ENCODE results near the gene DDX31.

Gene DDX31

DNA sequence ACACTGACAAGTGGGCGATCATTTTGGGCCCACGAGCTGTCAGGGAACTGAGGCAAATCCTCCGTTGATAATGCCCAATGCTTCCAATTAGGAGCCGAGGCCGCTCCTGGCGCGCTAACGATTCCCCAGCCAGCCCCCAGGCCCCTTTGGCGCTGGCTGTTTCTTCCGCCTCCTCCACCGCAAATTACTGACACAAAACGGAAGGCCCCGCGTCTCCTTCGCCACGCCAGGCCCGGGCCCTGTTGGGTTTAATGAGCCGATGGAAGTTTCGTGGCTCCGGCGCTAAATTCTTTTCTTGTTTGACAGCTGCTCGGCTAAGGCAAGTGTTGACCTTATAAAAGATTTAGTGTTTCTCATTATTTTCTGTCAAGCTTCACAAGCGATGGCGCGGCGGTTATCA is 113.1 kb downstream of the DDX31 start:
- 93% methylated on average over 26 of the region's 26 CpGs for WGBS
- Histone ChIP-seq H3K4me3 (ENCODE audit: low read length) (no peak overlapping the region), H3K9ac (ENCODE audit: low read depth, low read length) (no peak overlapping the region), H3K36me3 (ENCODE audit: insufficient read depth, low read length) (no peaks in the 10 kb centered on the region), H3K27me3 (ENCODE audit: insufficient read depth, low read length) (no peaks in the 10 kb centered on the region), H3K4me1 (ENCODE audit: insufficient read depth, low read length) (peaks cover 6% of the 10 kb centered on the region; the same call in 1 of the 2 replicates), H3K9me3 (ENCODE audit: insufficient read depth, low read depth, low read length) (peaks cover 5% of the 10 kb centered on the region; the same call in 1 of the 2 replicates), H3K27ac (ENCODE audit: low read depth, low read length) (no peak overlapping the region)

DNA sequence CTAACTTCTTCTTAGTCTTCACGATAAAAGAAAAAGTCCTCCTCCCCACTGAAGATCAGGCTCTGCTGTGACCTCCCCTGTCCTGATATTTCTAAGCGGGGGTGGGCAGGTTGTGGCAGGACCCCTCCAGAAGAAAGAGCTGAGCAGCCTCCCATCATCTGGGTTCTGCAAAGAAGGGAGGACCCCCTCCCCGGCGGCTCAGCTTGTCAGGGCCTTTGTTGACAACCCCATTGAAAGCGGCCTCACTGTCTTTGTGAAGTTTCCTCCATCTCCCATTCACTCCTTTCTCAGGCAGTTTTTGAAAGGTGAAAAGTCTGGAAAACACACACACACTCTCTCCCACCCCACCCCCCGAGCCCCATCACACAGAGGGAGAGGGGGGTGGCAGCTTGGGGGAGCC is 113.5 kb downstream of the DDX31 start:
- Histone ChIP-seq H3K4me3 (ENCODE audit: low read length) (no peak overlapping the region), H3K27me3 (ENCODE audit: insufficient read depth, low read length) (no peaks in the 10 kb centered on the region), H3K9ac (ENCODE audit: low read depth, low read length) (no peak overlapping the region), H3K27ac (ENCODE audit: low read depth, low read length) (no peak overlapping the region), H3K36me3 (ENCODE audit: insufficient read depth, low read length) (no peaks in the 10 kb centered on the region), H3K4me1 (ENCODE audit: insufficient read depth, low read length) (peaks cover 6% of the 10 kb centered on the region; the same call in 1 of the 2 replicates), H3K9me3 (ENCODE audit: insufficient read depth, low read depth, low read length) (peaks cover 5% of the 10 kb centered on the region; the same call in 1 of the 2 replicates)
- 66% methylated on average over 6 of the region's 6 CpGs for WGBS

DNA sequence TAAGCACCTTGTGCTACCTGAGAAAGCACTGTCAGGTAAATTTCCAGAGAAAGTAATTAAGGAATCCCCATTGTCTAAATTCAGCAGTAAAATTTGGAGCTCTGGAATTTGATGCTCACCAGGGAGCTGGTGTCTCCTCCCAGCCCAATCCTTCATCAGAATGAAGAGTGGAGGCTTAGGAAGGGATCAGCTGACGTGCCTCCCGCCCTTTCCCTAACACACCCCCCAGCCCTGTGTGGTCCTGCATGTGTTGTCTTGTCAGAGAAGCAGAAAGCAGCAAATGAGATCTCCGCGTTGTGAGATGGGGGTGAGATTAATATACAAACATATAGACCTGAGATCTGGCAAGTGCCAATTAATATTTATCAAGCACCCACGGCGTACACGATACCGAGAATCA is 114.3 kb downstream of the DDX31 start:
- no peak overlapping the region for H3K4me3 ChIP-seq (ENCODE audit: low read length)
- WGBS, result 83% methylated on average over 4 of the region's 8 CpGs
- H3K9ac ChIP-seq (ENCODE audit: low read depth, low read length), result no peak overlapping the region
- H3K27me3 ChIP-seq (ENCODE audit: insufficient read depth, low read length), result no peaks in the 10 kb centered on the region
- peaks cover 6% of the 10 kb centered on the region; the same call in 1 of the 2 replicates for H3K4me1 ChIP-seq (ENCODE audit: insufficient read depth, low read length)
- no peak overlapping the region for H3K27ac ChIP-seq (ENCODE audit: low read depth, low read length)
- H3K9me3 ChIP-seq (ENCODE audit: insufficient read depth, low read depth, low read length), result peaks cover 5% of the 10 kb centered on the region; the same call in 1 of the 2 replicates
- H3K36me3 ChIP-seq (ENCODE audit: insufficient read depth, low read length), result no peaks in the 10 kb centered on the region

DNA sequence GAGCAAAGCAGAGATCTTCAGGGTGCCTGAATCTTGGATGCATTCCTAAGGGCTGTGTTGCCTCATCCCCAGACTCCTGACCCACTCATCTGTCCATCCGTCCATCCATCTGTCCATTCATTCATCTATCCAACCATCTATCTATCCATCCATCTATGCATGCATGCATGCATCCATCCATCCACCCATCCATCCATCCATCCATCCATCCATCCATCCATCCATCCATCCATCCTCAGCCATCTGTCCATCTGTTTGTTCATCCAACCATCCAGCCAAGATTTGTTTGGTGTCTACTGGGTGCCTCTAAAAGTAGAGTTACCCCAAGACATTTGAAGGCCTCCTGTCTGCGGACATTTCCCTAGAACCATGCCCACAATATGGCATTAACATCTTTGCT is 115.0 kb downstream of the DDX31 start:
- H3K36me3 ChIP-seq (ENCODE audit: insufficient read depth, low read length), result no peaks in the 10 kb centered on the region
- no peak overlapping the region for H3K9ac ChIP-seq (ENCODE audit: low read depth, low read length)
- peaks cover 6% of the 10 kb centered on the region; the same call in 1 of the 2 replicates for H3K4me1 ChIP-seq (ENCODE audit: insufficient read depth, low read length)
- no peaks in the 10 kb centered on the region for H3K27me3 ChIP-seq (ENCODE audit: insufficient read depth, low read length)
- H3K27ac ChIP-seq (ENCODE audit: low read depth, low read length), result no peak overlapping the region
- 97% methylated on average over 2 of the region's 2 CpGs for WGBS
- H3K9me3 ChIP-seq (ENCODE audit: insufficient read depth, low read depth, low read length), result peaks cover 2% of the 10 kb centered on the region; the same call in 1 of the 2 replicates
- H3K4me3 ChIP-seq (ENCODE audit: low read length), result no peak overlapping the region

DNA sequence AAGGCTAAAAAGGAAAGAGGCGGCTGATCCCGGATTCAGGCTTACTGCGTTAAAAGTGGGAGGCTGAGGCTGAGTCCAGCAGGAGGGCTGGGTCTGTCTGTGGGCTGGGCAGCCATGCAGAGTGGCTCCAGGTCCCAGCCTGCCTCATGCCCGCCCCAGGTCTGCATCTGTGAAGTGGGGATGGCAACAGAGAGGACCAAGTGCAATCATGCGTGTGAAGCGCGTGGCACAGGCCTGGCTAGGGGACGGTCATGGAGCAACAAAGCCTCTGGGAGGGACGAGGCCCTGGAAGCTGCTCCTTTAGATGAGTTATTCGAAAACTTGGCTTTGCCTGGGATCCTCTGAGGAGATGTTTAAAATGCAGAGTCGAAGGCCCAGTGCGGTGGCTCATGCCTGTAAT is 117.7 kb downstream of the DDX31 start:
- peaks cover 6% of the 10 kb centered on the region; the same call in 1 of the 2 replicates for H3K4me1 ChIP-seq (ENCODE audit: insufficient read depth, low read length)
- H3K27ac ChIP-seq (ENCODE audit: low read depth, low read length), result no peak overlapping the region
- H3K36me3 ChIP-seq (ENCODE audit: insufficient read depth, low read length), result no peaks in the 10 kb centered on the region
- no peaks in the 10 kb centered on the region for H3K27me3 ChIP-seq (ENCODE audit: insufficient read depth, low read length)
- 92% methylated on average over 12 of the region's 12 CpGs for WGBS
- H3K4me3 ChIP-seq (ENCODE audit: low read length), result no peak overlapping the region
- H3K9ac ChIP-seq (ENCODE audit: low read depth, low read length), result no peak overlapping the region
- no peaks in the 10 kb centered on the region for H3K9me3 ChIP-seq (ENCODE audit: insufficient read depth, low read depth, low read length)

DNA sequence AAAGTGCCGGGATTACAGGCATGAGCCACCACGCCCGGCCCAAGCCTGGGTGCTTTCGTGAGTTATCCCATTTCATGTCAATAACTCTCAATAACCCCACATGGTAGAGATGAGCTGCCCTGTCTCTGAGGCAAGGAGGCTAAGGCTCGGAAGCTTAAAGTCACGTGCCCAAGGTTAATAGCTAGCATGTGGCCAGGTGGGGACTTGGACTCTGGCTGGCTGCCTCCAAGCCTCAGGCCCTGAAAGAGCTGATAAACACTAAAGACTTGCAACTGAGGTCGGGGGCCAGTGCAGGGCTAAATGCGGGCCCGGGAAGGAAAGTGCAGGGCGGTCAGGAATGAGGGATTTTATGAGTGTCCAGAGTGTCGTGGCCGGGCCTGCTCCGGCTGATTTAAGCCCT is 118.2 kb downstream of the DDX31 start:
- H3K4me1 ChIP-seq (ENCODE audit: insufficient read depth, low read length), result peaks cover 6% of the 10 kb centered on the region; the same call in 1 of the 2 replicates
- H3K27me3 ChIP-seq (ENCODE audit: insufficient read depth, low read length), result no peaks in the 10 kb centered on the region
- H3K9ac ChIP-seq (ENCODE audit: low read depth, low read length), result no peak overlapping the region
- no peaks in the 10 kb centered on the region for H3K36me3 ChIP-seq (ENCODE audit: insufficient read depth, low read length)
- H3K27ac ChIP-seq (ENCODE audit: low read depth, low read length), result no peak overlapping the region
- H3K4me3 ChIP-seq (ENCODE audit: low read length), result no peak overlapping the region
- WGBS, result 90% methylated on average over 13 of the region's 13 CpGs
- no peaks in the 10 kb centered on the region for H3K9me3 ChIP-seq (ENCODE audit: insufficient read depth, low read depth, low read length)

DNA sequence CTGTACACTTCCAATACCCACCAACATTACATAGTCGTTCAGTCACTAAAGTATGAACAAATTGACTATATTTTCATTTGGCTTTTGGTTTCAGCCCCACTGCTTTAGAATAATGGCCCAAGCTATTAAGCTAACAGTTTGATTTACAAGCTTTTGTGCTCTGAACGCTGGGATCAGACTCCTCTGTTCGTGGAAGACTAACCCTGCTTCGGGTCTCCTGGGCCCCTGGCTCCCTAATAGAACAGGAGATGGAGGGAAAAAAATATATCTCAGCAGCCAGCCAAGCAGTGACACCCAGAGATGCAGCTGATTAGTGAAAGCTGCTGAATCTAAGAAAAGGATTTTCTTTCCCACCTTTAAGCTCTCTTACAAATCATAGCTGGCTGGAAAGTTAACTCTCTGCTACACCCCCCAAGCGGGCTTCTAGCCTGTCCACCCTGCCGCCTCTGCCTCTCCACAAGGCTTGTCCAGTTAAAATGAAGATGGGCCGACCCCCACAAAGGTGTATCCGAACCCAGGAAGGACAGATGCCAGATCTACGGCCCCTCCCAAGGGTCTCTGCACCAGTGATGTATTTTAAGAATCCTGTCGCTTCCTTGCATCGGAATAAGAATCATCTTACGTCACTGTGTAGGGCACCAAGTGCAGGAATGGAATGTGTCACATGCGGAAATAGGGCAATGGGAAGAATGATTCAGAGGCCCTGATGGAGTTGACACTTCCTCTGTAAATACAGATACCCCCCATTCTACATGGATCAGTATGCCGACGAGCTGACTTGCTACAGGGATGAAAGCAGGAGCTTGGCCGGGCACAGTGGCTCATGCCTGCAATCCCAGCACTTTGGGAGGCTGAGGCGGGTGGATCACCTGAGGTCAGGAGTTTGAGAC is 120.8 kb downstream of the DDX31 start:
- H3K27me3 ChIP-seq (ENCODE audit: insufficient read depth, low read length), result no peaks in the 10 kb centered on the region
- no peaks in the 10 kb centered on the region for H3K36me3 ChIP-seq (ENCODE audit: insufficient read depth, low read length)
- no peak overlapping the region for H3K27ac ChIP-seq (ENCODE audit: low read depth, low read length)
- WGBS, result 80% methylated on average over 17 of the region's 17 CpGs
- H3K4me3 ChIP-seq (ENCODE audit: low read length), result no peak overlapping the region
- no peak overlapping the region for H3K9ac ChIP-seq (ENCODE audit: low read depth, low read length)
- H3K4me1 ChIP-seq (ENCODE audit: insufficient read depth, low read length), result peaks cover under 1% of the 10 kb centered on the region; the same call in 1 of the 2 replicates
- no peaks in the 10 kb centered on the region for H3K9me3 ChIP-seq (ENCODE audit: insufficient read depth, low read depth, low read length)

DNA sequence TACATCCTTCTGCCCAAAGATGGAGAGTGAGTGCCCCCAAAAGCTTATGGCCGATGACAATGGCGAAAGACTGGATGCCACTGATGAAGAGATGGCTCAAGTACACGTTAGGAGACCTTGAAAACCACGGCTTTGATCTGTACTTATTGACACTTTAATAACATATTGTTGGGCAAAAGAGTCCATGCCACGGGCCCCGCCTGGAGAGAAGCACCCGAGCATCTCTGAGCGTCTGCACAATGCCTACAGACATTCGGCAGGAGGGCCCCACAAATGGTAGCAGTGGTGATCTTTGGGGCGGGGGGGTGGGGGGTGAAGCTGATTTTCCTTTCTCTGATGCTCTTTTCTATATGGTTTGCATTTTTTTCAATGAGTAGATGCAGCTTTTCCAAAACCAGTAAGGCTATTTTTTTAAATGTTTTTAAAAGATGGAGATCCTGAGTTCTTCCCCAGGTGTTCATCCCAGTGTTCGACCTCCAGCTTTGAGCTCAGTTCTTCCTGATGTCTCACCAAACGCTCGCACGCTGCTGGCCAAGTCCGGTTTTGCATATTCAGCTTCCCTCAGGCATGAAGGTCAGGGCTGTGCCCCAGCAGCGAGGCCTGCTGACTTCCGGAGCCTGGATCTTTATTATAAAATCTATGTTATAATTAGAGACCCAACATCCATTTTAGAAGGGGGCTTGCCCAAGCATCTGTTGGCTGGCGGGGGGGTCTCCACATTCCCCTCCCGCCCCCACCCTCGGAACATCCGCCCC is 121.6 kb downstream of the DDX31 start:
- H3K4me3 ChIP-seq (ENCODE audit: low read length), result no peak overlapping the region
- 79% methylated on average over 18 of the region's 21 CpGs for WGBS
- no peaks in the 10 kb centered on the region for H3K36me3 ChIP-seq (ENCODE audit: insufficient read depth, low read length)
- H3K4me1 ChIP-seq (ENCODE audit: insufficient read depth, low read length), result peaks cover 7% of the 10 kb centered on the region; the same call in 1 of the 2 replicates
- no peaks in the 10 kb centered on the region for H3K27me3 ChIP-seq (ENCODE audit: insufficient read depth, low read length)
- H3K27ac ChIP-seq (ENCODE audit: low read depth, low read length), result no peak overlapping the region
- H3K9me3 ChIP-seq (ENCODE audit: insufficient read depth, low read depth, low read length), result no peaks in the 10 kb centered on the region
- no peak overlapping the region for H3K9ac ChIP-seq (ENCODE audit: low read depth, low read length)

DNA sequence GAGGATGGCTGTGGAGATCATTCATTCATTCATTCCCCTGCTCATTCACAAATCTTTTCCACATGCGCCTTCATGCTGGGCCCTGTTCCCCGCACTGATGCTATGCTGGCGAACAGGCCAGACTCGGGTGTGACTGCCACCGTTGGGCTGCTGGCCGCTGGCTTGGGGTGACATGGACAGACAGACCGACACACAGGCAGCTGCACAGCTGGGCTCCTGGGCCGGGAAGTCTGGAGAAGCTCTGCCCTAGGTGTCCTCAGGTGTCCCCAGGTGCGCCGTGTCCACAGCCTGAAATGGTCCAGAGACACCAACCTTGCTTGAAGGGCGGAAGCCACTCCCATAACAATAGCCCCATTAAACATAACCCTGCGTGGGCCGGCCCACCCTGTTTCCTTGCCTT is 122.3 kb downstream of the DDX31 start:
- H3K27me3 ChIP-seq (ENCODE audit: insufficient read depth, low read length), result no peaks in the 10 kb centered on the region
- H3K27ac ChIP-seq (ENCODE audit: low read depth, low read length), result no peak overlapping the region
- peaks cover 7% of the 10 kb centered on the region; the same call in 1 of the 2 replicates for H3K4me1 ChIP-seq (ENCODE audit: insufficient read depth, low read length)
- 93% methylated on average over 13 of the region's 13 CpGs for WGBS
- no peak overlapping the region for H3K4me3 ChIP-seq (ENCODE audit: low read length)
- H3K36me3 ChIP-seq (ENCODE audit: insufficient read depth, low read length), result no peaks in the 10 kb centered on the region
- H3K9ac ChIP-seq (ENCODE audit: low read depth, low read length), result no peak overlapping the region
- no peaks in the 10 kb centered on the region for H3K9me3 ChIP-seq (ENCODE audit: insufficient read depth, low read depth, low read length)

DNA sequence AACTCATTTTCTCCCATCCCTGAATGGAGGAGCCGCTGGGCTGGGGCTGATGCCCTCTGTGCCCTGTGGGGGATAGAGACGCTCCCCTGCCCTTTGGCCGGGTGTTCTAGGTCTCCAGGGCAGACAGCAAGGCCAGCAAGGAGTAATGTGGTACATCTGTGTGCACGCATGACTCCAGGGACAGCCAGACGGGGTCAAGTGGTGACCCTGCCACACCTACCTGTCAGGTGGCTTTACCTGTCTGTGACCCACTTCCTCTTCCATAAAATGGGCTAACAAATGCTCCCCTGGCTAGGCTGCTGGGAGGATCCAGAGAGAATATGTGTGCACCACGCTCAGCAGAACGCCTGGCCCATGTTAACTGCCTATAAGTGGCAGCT is 122.7 kb downstream of the DDX31 start:
- H3K9ac ChIP-seq (ENCODE audit: low read depth, low read length), result no peak overlapping the region
- peaks cover 7% of the 10 kb centered on the region; the same call in 1 of the 2 replicates for H3K4me1 ChIP-seq (ENCODE audit: insufficient read depth, low read length)
- H3K9me3 ChIP-seq (ENCODE audit: insufficient read depth, low read depth, low read length), result no peaks in the 10 kb centered on the region
- no peak overlapping the region for H3K4me3 ChIP-seq (ENCODE audit: low read length)
- no peaks in the 10 kb centered on the region for H3K27me3 ChIP-seq (ENCODE audit: insufficient read depth, low read length)
- H3K27ac ChIP-seq (ENCODE audit: low read depth, low read length), result no peak overlapping the region
- no peaks in the 10 kb centered on the region for H3K36me3 ChIP-seq (ENCODE audit: insufficient read depth, low read length)
- 78% methylated on average over 7 of the region's 7 CpGs for WGBS
